Myocyte (in vitro differentiated cells): ENCODE data around the gene C4orf50. TPM values are rescaled to one million over a fixed set of nuclear protein-coding genes. Genes with fewer than 3 reads are reported as not detected.
A peak's percentile ranks its signal among the peaks of the same experiment; 100 is the strongest.
"Not testable (repeated sequence)": the region's sequence is repeated elsewhere in the genome, so short reads cannot be mapped to it uniquely, and the experiment has no call there.

Experiments
- DNase-seq: peaks from one replicate; pipeline ENCODE4 v3.0.0-alpha.2; 2012; ENCODE audit warnings: low read depth
- microRNA counts: library from miRNA; unstranded; fragments of <30 nt; microRNA quantifications from one replicate; lab custom pipeline; 2016
- microRNA-seq: library from miRNA; unstranded; fragments of <30 nt; microRNA quantifications from one replicate; pipeline ENCODE4, GENCODE V29; 2016
- total RNA-seq: library from RNA; depleted of rRNA; stranded (reverse); fragments of >200 nt; gene quantifications from 2 replicates; pipeline ENCODE4 v1.2.3, GENCODE V29; 2014

Gene C4orf50
- total RNA-seq, 1 donor from 2014 or later, result 0.05 TPM

- DNase-seq, result no peak
These were observed 148.1 kb downstream of the C4orf50 start for GRCh38 chr4:5869966-5870619.

DNA sequence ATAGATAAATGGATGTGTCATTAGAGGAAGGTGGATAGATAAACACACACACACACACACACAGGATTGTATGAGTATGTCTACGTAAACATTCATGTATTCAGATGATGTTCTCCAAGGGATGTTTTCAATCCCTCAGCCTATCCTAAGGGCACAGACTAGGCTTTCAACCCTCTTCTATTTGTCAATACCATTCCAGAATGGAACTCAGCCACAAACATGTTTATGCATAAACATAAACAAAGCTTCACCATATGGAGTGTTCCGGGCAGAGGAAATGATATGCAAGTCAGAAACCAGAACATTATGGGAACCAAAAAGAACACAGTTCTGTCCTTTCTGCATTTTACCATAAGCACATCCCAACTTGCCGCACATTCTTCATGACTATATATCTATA, 150.4 kb downstream of the C4orf50 start:
- DNase-seq, result no peak

DNA sequence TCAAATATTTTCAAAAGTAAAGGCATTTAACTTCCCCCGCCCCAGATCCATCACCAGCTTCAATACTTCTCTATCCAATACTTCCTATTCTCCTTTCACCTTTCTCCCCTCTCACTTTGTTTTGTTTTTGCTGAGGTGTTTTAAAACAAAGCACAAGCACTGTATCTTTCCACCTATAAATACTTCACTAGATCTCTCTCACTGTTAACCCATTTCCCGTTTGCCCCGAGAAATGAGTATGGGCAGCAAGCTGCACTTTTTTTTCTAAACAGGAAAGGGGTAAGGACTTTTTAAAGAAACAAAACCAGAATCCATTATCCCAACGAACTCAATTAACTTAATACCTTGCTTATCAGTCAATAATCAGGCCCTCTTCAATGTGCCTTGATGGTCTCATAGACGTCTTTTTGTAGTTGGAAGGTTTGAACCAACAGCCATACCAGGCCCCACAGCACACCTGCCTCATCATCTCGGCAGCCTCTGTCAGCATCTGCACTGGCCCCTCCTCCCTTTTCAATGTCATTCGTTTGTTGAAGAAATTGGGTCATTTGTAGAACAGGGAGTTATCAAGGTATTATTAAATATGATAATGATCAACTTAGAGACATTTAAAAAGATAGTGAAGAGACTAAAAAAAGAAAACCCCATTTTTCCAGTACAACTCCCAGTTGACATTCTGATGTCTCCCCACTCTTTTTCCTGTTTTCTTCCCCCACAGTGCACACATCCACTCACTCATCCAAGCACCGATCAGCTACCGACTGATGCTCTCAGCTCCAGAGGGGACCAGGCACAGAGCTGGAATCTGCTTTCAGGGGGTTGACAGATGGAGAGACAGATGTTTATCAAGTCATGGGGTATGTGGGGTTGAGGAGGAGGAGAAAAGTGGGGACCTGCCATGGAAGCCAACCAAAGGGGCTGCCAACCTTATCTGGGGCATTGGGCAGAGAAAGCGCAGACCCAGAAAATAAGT, 151.1 kb downstream of the C4orf50 start:
- DNase-seq, result no peak

DNA sequence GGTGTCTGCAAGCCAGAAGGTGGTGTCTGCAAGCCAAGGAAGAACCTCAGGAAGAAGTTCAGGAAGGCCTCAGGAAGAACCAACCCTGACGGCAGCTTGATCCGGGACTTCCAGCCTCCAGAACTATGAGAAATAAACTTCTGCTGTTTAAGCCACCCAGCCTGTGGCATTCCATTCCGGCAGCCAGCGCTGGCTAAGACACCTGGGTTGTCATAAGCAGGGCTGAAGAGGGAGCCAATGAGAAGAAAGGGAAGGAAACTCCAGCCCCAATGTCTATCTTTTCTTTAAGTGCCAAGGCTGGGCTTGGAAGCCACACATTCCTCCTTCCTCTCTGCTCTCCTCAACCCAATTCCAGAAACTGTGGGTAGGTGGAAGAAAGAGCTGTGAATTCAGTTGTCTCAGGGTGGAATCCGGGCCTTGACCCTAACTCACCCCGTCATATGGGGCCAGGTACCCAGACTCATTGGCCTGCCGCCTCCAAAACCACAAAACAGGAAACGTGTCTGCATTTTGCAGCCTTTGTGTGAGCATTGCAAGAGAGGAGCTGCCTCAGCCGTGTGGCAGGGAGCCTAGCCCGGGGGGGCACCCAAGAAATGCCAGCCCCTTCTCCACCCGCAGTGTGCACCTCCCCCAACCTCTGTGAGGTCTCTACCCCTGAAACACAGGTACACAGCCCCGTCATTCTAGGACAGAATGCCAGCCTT, 152.2 kb downstream of the C4orf50 start:
- no peak for DNase-seq

DNA sequence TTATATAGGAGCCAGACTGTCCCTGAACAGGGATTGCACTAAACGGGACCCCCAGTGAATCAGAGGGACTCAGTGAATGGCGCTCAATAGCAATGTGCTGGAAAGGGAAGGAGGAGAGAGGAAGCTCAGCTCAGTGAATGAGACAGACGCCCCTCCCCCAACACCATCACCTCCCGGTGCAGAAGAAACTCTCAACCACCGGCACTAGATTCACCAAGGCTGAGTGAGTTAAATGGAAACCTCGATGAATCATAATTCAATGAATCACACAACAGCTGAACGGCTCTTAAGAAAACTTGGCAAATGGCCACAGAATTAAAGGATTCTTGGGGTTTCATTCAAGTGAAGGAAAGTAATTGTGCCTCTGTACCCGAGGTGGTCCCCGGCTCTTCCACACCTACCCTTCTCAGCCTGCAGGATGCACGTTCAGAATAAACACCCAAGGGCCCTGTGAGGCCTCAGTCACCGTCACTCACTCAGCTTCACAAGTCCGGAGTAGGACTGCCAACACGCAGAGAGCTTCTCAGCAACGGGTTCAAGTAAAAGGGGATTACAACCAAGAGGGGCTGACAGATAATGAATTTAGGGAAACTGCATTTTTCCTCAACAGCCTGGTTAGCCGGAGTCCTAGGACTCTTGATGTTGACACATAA, 154.6 kb downstream of the C4orf50 start:
- peak; percentile 97 for DNase-seq

GRCh38 chr4:5858020-5858769, 160.0 kb downstream of the C4orf50 start:
- DNase-seq, result no peak

DNA sequence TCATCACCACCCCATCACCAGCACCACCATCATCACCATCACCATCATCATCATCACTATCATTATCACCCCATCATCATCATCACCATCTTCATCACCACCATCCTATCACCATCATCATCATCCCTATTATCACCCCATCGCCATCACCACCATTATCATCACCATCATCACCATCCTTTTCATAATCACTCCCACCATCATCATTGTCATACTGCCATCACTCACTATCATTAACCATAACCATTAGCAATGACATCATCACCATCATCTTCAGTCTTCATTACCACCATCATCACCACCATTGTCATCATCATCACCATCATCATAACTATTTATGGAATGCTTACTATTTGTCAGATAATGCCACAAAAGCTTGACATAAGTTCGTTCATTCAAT, 161.0 kb downstream of the C4orf50 start:
- no peak for DNase-seq

DNA sequence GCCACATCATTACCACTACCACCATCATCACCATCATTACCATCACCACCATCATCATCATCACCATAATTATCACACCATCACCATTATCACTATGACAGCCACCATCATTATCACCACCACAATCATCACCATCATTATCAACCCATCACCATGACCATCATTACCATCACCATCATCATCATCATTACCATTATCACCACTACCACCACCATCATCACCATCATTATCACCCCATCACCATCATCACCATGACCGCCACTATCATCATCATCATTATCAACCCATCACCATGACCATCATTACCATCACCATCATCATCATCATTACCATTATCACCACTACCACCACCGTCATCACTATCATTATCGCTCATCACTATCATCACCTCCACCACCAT, 161.9 kb downstream of the C4orf50 start:
- DNase-seq, result not testable (repeated sequence)

DNA sequence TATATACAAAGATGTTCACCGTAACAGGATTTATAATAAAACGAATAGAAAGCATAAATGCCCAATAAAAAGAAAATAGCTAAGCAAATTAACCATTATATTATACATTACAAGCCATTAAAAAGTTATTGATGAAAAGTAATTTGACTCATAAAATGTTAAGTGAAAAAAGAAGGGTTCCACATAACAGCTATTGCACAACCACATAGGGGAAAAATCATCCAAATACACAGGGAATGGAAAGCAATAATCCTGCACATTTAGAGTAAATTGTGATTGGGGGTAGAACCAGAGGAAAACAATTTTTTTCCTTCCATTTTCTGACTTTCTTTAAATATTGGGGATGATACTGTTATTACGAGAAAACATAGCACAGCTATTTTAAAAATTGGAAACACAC, 163.3 kb downstream of the C4orf50 start:
- DNase-seq, result no peak

DNA sequence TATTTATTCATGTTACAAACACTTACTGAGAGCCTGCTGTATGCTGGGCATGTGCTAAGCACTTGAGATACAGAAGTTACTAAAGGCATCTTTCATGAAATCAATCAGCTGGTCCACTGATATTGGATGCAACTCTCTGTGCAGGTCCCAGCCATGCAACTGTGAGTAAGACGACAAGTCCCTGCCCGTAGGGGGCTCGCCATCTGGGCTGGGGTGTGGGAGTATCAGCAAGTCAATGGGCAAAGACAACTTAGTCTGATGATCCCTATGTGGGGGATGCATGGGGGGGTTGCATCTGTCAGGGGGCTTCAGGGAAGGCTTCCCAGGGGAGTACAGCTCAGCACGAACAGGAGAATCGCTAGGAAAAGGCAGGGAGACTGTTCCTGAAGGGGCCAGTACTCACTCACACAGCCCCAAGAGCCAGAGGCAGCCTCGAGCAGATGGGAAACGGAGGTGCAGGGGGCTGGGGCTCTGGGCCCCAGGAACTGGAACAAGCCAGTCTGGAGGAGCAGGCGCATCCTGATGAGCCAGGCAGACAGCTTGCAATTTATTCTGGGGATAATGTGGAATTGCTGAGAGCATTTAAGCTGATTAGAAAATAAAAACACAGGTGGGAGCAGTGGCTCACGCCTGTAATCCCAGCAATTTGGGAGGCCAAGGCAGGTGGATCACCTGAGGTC, 165.6 kb downstream of the C4orf50 start:
- no peak for DNase-seq

DNA sequence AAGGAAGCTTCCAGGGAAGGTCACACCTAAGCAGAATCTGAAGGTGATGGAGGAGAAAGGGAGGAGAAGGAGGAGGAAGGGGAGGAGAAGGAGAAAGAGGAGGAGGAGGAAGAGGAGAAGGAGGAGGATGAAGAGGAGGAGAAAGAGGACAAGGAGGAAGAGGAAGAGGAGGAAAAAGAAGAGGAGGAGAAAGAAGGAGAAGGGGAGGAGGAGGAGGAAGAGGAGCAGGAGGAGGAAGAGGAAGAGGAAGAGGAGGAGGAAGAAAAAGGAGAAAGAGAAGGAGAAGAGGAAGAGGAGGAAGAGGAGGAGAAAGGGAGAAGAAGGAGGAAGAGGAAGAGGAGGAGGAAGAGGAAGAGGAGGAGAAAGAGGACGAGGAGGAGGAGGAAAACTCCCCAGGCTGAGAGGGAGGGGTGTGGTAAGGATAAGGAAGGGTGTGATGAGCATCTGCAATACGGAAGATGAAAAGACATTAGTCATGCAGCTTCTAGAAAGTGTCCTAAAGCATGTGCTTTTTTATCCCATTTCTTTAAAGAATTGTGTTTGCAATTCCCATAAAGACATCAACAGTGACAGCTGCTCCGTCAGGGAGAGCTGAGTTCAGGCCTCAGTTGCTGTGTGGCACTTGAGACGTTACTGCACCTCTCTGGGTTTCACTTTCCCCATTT, 166.5 kb downstream of the C4orf50 start:
- no peak for DNase-seq

MicroRNAs within 50 kb of the gene (microRNA counts, 767-probe panel; counts per million panel counts)
- microRNA hsa-miR-378d (lab: Ali Mortazavi, UCI), result not detected

Small RNAs within 50 kb of the gene (microRNA-seq; reads per million reads assigned to microRNA genes)
- gene MIR378D1, result not detected

Other genes starting within 250 kb of the C4orf50 start
- gene CRMP1, start 125.3 kb downstream of the C4orf50 start, total RNA-seq, result 23.2 and 23.6 TPM in 2 replicates
- gene JAKMIP1, start 182.1 kb upstream of the C4orf50 start, total RNA-seq, result 0.16 TPM in 1 of 2 replicates, not detected in the other